Measurements from ENCODE around the gene AIMP1.
"Not testable (repeated sequence)": the region's sequence is repeated elsewhere in the genome, so short reads cannot be mapped to it uniquely, and the experiment has no call there.

Gene AIMP1

DNA sequence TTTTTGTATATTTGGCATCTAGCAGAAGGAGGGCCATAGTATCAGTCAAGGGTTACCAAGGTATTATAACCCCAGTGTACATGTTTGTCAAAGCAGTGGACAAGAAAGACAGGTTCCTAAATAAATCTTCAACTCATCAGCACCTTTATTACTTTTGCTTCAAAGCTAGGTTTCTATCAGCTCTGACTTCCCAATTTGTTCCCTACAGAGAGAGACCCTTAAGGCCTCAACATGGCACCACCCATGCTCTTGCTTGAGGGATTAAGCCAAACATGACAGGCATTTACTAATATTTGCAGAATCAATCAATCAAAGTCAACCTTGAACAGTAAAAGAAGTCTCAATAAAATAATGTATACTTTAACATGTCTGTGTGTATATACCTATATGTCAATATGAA, 9.8 kb upstream of the AIMP1 start:
- H3K27ac ChIP-seq (ENCODE audit: insufficient read depth, low read length, poor library complexity, severe bottlenecking) = no peak overlapping the region
- no peaks in the 10 kb centered on the region for H3K9me3 ChIP-seq (ENCODE audit: control insufficient read depth, low read length)
- H3K27me3 ChIP-seq (replicated peaks; ENCODE audit: control insufficient read depth, insufficient read depth, low read length, poor library complexity, severe bottlenecking) = no peaks in the 10 kb centered on the region
- H3K4me1 ChIP-seq (ENCODE audit: control insufficient read depth, insufficient read depth, low read length, poor library complexity, severe bottlenecking) = no peaks in the 10 kb centered on the region
- peaks cover 8% of the 10 kb centered on the region for H3K36me3 ChIP-seq (ENCODE audit: control insufficient read depth, insufficient read depth, low read length)
- DNase-seq = no peak
- H3K4me3 ChIP-seq (ENCODE audit: insufficient read depth, low read depth, low read length, poor library complexity, severe bottlenecking) = no peak overlapping the region

DNA sequence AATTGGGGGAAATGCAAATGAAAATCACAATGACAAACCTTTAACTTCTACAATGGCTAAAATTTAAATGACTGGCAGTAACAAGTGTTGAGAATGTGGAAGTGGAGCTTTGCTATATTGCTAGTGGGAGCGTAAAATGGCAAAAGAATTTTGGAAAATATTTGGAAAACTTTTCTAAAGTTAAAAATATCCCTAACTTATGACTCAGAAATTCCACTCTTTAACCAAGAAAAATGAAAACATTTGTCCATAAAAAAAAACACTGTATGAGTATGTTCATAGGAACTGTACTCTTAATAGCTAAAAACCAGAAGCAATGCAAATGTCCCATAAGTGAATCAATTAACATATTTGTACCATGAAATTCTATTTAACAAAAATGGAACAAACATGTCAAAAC, 4.0 kb upstream of the AIMP1 start:
- Histone ChIP-seq H3K4me3 (ENCODE audit: insufficient read depth, low read depth, low read length, poor library complexity, severe bottlenecking) (no peak overlapping the region), H3K36me3 (ENCODE audit: control insufficient read depth, insufficient read depth, low read length) (peaks cover 8% of the 10 kb centered on the region), H3K27ac (ENCODE audit: insufficient read depth, low read length, poor library complexity, severe bottlenecking) (no peak overlapping the region), H3K4me1 (ENCODE audit: control insufficient read depth, insufficient read depth, low read length, poor library complexity, severe bottlenecking) (peaks cover 18% of the 10 kb centered on the region), H3K27me3 (replicated peaks; ENCODE audit: control insufficient read depth, insufficient read depth, low read length, poor library complexity, severe bottlenecking) (no peaks in the 10 kb centered on the region), H3K9me3 (ENCODE audit: control insufficient read depth, low read length) (no peaks in the 10 kb centered on the region)
- DNase-seq = no peak

DNA sequence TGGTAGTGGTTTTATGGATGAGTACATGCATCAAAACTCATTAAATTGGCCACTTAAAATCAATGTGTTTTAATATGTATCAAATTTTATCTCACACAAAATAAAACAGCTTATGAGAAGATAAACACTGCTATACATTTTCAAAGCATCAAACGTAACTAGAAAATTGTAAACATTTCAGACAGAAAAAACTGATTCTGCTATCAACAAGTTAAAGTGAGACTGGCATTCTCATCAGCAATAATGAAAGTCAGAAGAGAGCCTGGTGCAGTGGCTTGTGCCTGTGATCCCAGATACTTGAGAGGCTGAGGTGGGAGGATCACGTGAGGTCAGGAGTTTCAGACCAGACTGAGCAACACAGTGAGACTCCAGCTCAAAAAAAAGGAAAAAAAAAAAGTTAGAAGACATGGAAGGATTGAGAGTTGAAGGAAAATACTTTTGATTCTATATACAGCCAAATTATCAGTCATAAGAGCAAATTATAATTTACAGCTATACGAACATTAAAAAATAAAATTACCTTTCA, 3.3 kb upstream of the AIMP1 start:
- Histone ChIP-seq H3K27ac (ENCODE audit: insufficient read depth, low read length, poor library complexity, severe bottlenecking) (no peak overlapping the region), H3K4me1 (ENCODE audit: control insufficient read depth, insufficient read depth, low read length, poor library complexity, severe bottlenecking) (peaks cover 23% of the 10 kb centered on the region), H3K27me3 (replicated peaks; ENCODE audit: control insufficient read depth, insufficient read depth, low read length, poor library complexity, severe bottlenecking) (no peaks in the 10 kb centered on the region), H3K36me3 (ENCODE audit: control insufficient read depth, insufficient read depth, low read length) (peaks cover 5% of the 10 kb centered on the region), H3K4me3 (ENCODE audit: insufficient read depth, low read depth, low read length, poor library complexity, severe bottlenecking) (no peak overlapping the region), H3K9me3 (ENCODE audit: control insufficient read depth, low read length) (no peaks in the 10 kb centered on the region)
- DNase-seq = no peak

DNA sequence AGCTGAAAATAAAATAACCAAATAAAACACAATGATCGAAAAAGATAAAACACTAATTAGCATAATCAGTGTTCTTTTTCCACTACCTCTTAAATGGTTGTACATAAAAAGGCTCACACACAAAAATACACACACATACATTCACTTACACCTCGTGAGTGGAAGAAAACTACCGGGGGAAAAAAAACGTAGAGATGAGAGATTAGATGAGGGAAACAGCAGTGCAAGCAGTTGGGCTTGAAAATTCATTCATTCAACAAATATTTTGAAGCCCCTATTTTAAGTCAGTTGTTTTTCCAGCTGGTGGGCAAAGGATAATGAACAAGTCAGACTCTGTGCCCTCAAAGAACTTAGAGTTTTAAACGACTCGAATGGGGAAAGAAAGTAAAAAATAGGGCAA, 1.4 kb upstream of the AIMP1 start:
- H3K9me3 ChIP-seq (ENCODE audit: control insufficient read depth, low read length) = no peaks in the 10 kb centered on the region
- no peak for DNase-seq
- H3K4me3 ChIP-seq (ENCODE audit: insufficient read depth, low read depth, low read length, poor library complexity, severe bottlenecking) = peak overlapping the region; percentile 65
- H3K27ac ChIP-seq (ENCODE audit: insufficient read depth, low read length, poor library complexity, severe bottlenecking) = peak overlapping the region; percentile 96
- H3K4me1 ChIP-seq (ENCODE audit: control insufficient read depth, insufficient read depth, low read length, poor library complexity, severe bottlenecking) = peaks cover 23% of the 10 kb centered on the region
- H3K36me3 ChIP-seq (ENCODE audit: control insufficient read depth, insufficient read depth, low read length) = no peaks in the 10 kb centered on the region
- H3K27me3 ChIP-seq (replicated peaks; ENCODE audit: control insufficient read depth, insufficient read depth, low read length, poor library complexity, severe bottlenecking) = no peaks in the 10 kb centered on the region

DNA sequence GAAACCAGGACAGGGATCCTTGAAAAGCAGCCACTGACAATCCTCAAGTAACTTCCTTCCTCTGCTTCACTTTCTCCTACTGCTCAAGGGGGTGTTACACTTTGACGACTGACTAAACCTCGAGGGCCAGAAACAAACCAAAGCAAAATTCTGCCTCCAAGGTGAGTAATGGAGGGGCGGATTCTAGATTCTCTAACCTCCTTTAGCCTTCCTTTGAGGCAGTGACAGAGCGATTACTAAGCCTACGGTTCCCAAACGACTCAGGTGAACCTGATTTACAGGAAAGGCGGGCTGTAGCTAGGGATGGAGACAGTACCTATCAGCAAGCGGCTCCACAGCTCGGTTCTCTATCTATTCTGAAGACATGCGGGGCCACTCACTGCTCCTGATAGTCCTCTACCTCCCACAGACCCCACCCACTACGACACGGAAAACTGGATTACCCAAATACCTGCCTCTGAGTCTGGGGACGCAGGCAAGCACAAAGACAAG, 828 bp upstream of the AIMP1 start:
- DNase-seq = peak in 1 of 3 donors; percentile 19
- H3K36me3 ChIP-seq (ENCODE audit: control insufficient read depth, insufficient read depth, low read length) = no peaks in the 10 kb centered on the region
- H3K4me3 ChIP-seq (ENCODE audit: insufficient read depth, low read depth, low read length, poor library complexity, severe bottlenecking) = peak overlapping the region; percentile 65

DNA sequence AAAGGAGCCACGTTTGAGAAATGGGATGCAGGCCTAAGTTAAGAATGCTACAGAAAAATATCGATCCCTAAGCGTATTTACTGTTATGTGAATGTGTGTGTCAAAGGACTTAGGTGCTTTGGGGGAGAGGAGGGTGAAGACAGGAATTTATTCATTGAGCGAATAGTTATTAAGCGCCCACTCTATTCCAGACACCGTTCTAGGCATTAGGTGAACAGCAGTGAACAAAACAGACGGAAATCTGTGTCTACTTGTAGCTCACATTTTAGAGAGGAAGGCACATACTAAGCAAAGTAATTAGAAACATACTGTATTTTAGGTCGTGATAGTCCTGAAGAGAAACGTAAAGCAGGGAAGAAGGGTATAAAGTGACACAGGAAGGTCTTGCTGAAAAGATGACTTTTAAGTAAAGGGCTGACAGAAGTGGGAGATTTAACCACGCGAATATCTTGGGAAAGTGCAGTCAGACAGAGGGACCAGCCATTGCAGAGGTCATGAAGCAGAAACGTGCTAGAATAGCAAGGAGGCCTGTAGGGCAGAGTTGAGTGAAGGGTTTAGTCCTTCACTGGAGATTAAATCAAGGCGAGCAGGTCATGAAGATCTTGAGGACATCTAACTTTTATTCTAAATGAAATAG, 541 bp downstream of the AIMP1 start:
- H3K27me3 ChIP-seq (replicated peaks; ENCODE audit: control insufficient read depth, insufficient read depth, low read length, poor library complexity, severe bottlenecking) = no peaks in the 10 kb centered on the region
- H3K27ac ChIP-seq (ENCODE audit: insufficient read depth, low read length, poor library complexity, severe bottlenecking) = peak overlapping the region; percentile 96
- no peaks in the 10 kb centered on the region for H3K36me3 ChIP-seq (ENCODE audit: control insufficient read depth, insufficient read depth, low read length)
- H3K4me1 ChIP-seq (ENCODE audit: control insufficient read depth, insufficient read depth, low read length, poor library complexity, severe bottlenecking) = peaks cover 23% of the 10 kb centered on the region
- H3K4me3 ChIP-seq (ENCODE audit: insufficient read depth, low read depth, low read length, poor library complexity, severe bottlenecking) = peak overlapping the region; percentile 65
- no peaks in the 10 kb centered on the region for H3K9me3 ChIP-seq (ENCODE audit: control insufficient read depth, low read length)
- no peak for DNase-seq

More for the DNA sequence above, 828 bp upstream of the AIMP1 start:
- peaks cover 23% of the 10 kb centered on the region for H3K4me1 ChIP-seq (ENCODE audit: control insufficient read depth, insufficient read depth, low read length, poor library complexity, severe bottlenecking)
- H3K9me3 ChIP-seq (ENCODE audit: control insufficient read depth, low read length) = no peaks in the 10 kb centered on the region
- H3K27ac ChIP-seq (ENCODE audit: insufficient read depth, low read length, poor library complexity, severe bottlenecking) = peak overlapping the region; percentile 96
- no peaks in the 10 kb centered on the region for H3K27me3 ChIP-seq (replicated peaks; ENCODE audit: control insufficient read depth, insufficient read depth, low read length, poor library complexity, severe bottlenecking)

DNA sequence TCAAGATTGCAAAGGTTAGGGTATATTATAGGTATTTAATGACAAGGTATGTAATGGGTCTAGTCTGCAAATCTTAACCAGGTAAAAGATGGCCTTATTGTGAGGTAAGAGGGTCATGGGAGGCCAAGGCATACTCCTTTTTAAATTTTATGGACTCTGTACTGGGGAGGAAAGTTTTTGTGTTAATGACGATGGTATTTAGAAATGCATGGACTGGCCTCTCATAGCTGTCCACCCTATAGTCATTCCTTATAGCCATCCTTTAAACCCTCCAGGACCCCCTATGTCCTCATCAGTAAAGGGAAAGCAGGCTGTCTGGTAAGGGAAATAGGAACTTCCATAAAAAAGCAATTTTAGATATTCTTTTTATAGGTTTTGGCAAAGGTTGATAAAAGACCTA, 1.5 kb downstream of the AIMP1 start:
- peaks cover 23% of the 10 kb centered on the region for H3K4me1 ChIP-seq (ENCODE audit: control insufficient read depth, insufficient read depth, low read length, poor library complexity, severe bottlenecking)
- H3K27ac ChIP-seq (ENCODE audit: insufficient read depth, low read length, poor library complexity, severe bottlenecking) = peak overlapping the region; percentile 96
- no peaks in the 10 kb centered on the region for H3K36me3 ChIP-seq (ENCODE audit: control insufficient read depth, insufficient read depth, low read length)
- no peaks in the 10 kb centered on the region for H3K9me3 ChIP-seq (ENCODE audit: control insufficient read depth, low read length)
- DNase-seq = no peak
- no peaks in the 10 kb centered on the region for H3K27me3 ChIP-seq (replicated peaks; ENCODE audit: control insufficient read depth, insufficient read depth, low read length, poor library complexity, severe bottlenecking)
- peak overlapping the region; percentile 65 for H3K4me3 ChIP-seq (ENCODE audit: insufficient read depth, low read depth, low read length, poor library complexity, severe bottlenecking)

DNA sequence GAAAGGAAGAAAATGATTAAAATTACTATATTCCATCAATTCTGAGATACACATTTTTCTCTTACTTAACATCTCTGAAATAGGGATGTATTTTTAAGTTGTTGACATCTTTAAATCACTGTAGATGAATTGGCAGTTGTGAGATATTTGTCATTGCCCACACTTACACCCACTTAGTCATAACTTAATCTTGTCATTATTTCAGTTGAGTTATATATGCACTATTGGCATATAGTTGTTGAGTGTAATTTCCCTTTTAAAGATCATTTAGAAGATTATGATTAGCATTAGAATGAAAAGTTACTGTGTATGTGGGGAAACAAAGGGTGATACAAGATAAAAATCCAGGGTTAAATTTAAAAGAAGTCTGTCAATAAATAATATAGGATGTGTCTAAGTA, 2.2 kb downstream of the AIMP1 start:
- no peak overlapping the region for H3K4me3 ChIP-seq (ENCODE audit: insufficient read depth, low read depth, low read length, poor library complexity, severe bottlenecking)
- H3K9me3 ChIP-seq (ENCODE audit: control insufficient read depth, low read length) = no peaks in the 10 kb centered on the region
- DNase-seq = no peak
- no peaks in the 10 kb centered on the region for H3K36me3 ChIP-seq (ENCODE audit: control insufficient read depth, insufficient read depth, low read length)
- peaks cover 23% of the 10 kb centered on the region for H3K4me1 ChIP-seq (ENCODE audit: control insufficient read depth, insufficient read depth, low read length, poor library complexity, severe bottlenecking)
- no peaks in the 10 kb centered on the region for H3K27me3 ChIP-seq (replicated peaks; ENCODE audit: control insufficient read depth, insufficient read depth, low read length, poor library complexity, severe bottlenecking)
- no peak overlapping the region for H3K27ac ChIP-seq (ENCODE audit: insufficient read depth, low read length, poor library complexity, severe bottlenecking)

DNA sequence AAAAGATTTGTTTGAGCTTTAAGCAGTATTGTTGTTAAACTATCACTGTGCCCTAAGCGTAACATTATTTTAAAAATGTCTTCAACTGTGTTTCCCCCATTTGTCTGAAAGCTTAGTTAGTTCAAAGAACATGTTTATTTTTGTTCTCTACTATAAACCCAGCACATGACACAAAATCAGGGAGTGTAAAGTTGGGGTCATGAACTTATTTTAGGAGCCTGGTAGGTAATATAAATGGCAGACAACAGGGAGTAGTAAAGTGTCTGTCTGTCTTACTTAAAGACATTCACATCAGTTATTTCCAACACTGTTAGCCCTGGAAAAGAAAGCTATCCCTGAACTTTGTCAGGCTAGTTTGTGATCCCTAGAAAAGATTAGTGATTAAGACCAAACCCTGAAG, 3.9 kb downstream of the AIMP1 start:
- peaks cover 2% of the 10 kb centered on the region for H3K36me3 ChIP-seq (ENCODE audit: control insufficient read depth, insufficient read depth, low read length)
- DNase-seq = no peak
- no peaks in the 10 kb centered on the region for H3K9me3 ChIP-seq (ENCODE audit: control insufficient read depth, low read length)
- no peaks in the 10 kb centered on the region for H3K27me3 ChIP-seq (replicated peaks; ENCODE audit: control insufficient read depth, insufficient read depth, low read length, poor library complexity, severe bottlenecking)
- peaks cover 14% of the 10 kb centered on the region for H3K4me1 ChIP-seq (ENCODE audit: control insufficient read depth, insufficient read depth, low read length, poor library complexity, severe bottlenecking)
- no peak overlapping the region for H3K4me3 ChIP-seq (ENCODE audit: insufficient read depth, low read depth, low read length, poor library complexity, severe bottlenecking)
- no peak overlapping the region for H3K27ac ChIP-seq (ENCODE audit: insufficient read depth, low read length, poor library complexity, severe bottlenecking)

DNA sequence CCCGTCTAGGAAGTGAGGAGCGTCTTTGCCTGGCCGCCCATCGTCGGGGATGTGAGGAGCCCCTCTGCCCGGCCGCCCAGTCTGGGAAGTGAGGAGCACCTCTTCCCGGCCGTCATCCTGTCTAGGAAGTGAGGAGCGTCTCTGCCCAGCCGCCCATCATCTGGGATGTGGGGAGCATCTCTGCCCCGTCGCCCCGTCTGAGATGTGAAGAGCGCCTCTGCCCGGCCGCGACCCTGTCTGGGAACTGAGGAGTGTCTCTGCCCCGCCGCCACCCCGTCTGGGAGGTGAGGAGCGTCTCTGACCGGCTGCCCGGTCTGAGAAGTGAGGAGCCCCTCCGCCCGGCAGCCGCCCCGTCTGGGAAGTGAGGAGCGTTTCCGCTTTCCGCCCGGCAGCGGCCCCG, 4.8 kb downstream of the AIMP1 start:
- peaks cover 12% of the 10 kb centered on the region for H3K4me1 ChIP-seq (ENCODE audit: control insufficient read depth, insufficient read depth, low read length, poor library complexity, severe bottlenecking)
- not testable (repeated sequence) for H3K27ac ChIP-seq (ENCODE audit: insufficient read depth, low read length, poor library complexity, severe bottlenecking); H3K4me3 ChIP-seq (ENCODE audit: insufficient read depth, low read depth, low read length, poor library complexity, severe bottlenecking); H3K27me3 ChIP-seq (replicated peaks; ENCODE audit: control insufficient read depth, insufficient read depth, low read length, poor library complexity, severe bottlenecking); DNase-seq; H3K9me3 ChIP-seq (ENCODE audit: control insufficient read depth, low read length); H3K36me3 ChIP-seq (ENCODE audit: control insufficient read depth, insufficient read depth, low read length)
